GM21529 (cell line): ENCODE results near the gene PRKAG1.

Experiments used
- ATAC-seq: cut with Tn5 transposase; IDR thresholded peaks from one replicate; pipeline ENCODE4 v1.9.1; 2021; ENCODE audit not compliant: unreplicated experiment

Gene PRKAG1

GRCh38 chr12:48969833-48970701, 48.5 kb downstream of the PRKAG1 start:
- ATAC-seq, result no peak

- no peak for ATAC-seq
Observed at GRCh38 chr12:48969160-48969771, 49.3 kb downstream of the PRKAG1 start.

GRCh38 chr12:48968467-48968866, 50.1 kb downstream of the PRKAG1 start:
- no peak for ATAC-seq

- no peak for ATAC-seq
Observed at GRCh38 chr12:48967991-48968390, 50.6 kb downstream of the PRKAG1 start.

GRCh38 chr12:48966177-48966895, 52.2 kb downstream of the PRKAG1 start:
- ATAC-seq, result no peak

GRCh38 chr12:48965298-48965838, 53.2 kb downstream of the PRKAG1 start:
- ATAC-seq, result no peak

GRCh38 chr12:48961801-48962200, 56.8 kb downstream of the PRKAG1 start:
- ATAC-seq, result no peak

GRCh38 chr12:48961331-48961730, 57.2 kb downstream of the PRKAG1 start:
- no peak for ATAC-seq

GRCh38 chr12:48960834-48961233, 57.7 kb downstream of the PRKAG1 start:
- no peak for ATAC-seq

- ATAC-seq, result no peak
Observed at GRCh38 chr12:48958049-48958388, 60.6 kb downstream of the PRKAG1 start.

GRCh38 chr12:48957141-48958048, 61.2 kb downstream of the PRKAG1 start, which contains the start of gene ARF3:
ARF3 (minus strand) TSS chr12:48957487; CDS start chr12:48941095, 16,392 bp downstream.
- peak; percentile 89 for ATAC-seq

- peak; percentile 31 for ATAC-seq
Observed at GRCh38 chr12:48956279-48957140, 62.1 kb downstream of the PRKAG1 start.

- ATAC-seq, result no peak
Observed at GRCh38 chr12:48954841-48955501, 63.6 kb downstream of the PRKAG1 start.

GRCh38 chr12:48954061-48954460, 64.5 kb downstream of the PRKAG1 start:
- ATAC-seq, result no peak

GRCh38 chr12:48952691-48953090, 65.9 kb downstream of the PRKAG1 start:
- no peak for ATAC-seq
